Panc1 (cell line): ENCODE data around the gene COCH. TPM values are rescaled to one million over a fixed set of nuclear protein-coding genes. Genes with fewer than 3 reads are reported as not detected.

Source experiments
- ATAC-seq: fragments of 200-7000 bp; cut with Tn5 transposase; 2 replicates; pipeline ENCODE4 v1.9.1; 2020; ENCODE audit warnings: mild to moderate bottlenecking, moderate library complexity
- BruUV-seq: library from RNA; stranded (reverse); fragments of 400-500 nt; replicated peaks from 2 replicates; lab custom pipeline; 2021; lab: Mats Ljungman, UMichigan
- CTCF ChIA-PET: fragments of 300-600 bp; sonication (Branson Sonifier 250); formaldehyde crosslinking; loops from one replicate; lab custom pipeline; 2022; ENCODE audit warnings: antibody characterized with exemption; lab: Charles Lee
- POLR2A ChIA-PET: fragments of 300-600 bp; sonication (Branson Sonifier 250); formaldehyde crosslinking; loops from one replicate; lab custom pipeline; 2022; ENCODE audit warnings: antibody characterized with exemption; lab: Charles Lee
- DNase-seq: peaks from one replicate; pipeline ENCODE4 v3.0.0-alpha.2; 2010; ENCODE audit warnings: low read depth, low spot score
- H3K27ac ChIP-seq: 2 replicates; pipeline ENCODE4 v1.5.1; 2011; ENCODE audit warnings: mild to moderate bottlenecking, low read length, inconsistent platforms
- H3K27me3 ChIP-seq: fragments of 200-500 bp; sonication (Bioruptor generic); 2 replicates; pipeline ENCODE4 v1.6.0; 2014; ENCODE audit warnings: low read length, inconsistent platforms; ENCODE audit not compliant: control insufficient read depth, insufficient read depth
- H3K36me3 ChIP-seq: fragments of 200-500 bp; sonication (Bioruptor generic); 2 replicates; pipeline ENCODE4 v1.5.1; 2014; ENCODE audit warnings: inconsistent platforms, mild to moderate bottlenecking, low read length, moderate library complexity; ENCODE audit not compliant: control insufficient read depth, insufficient read depth
- H3K4me1 ChIP-seq: 2 replicates; pipeline ENCODE4 v1.5.1; 2011; ENCODE audit warnings: inconsistent platforms, mild to moderate bottlenecking, low read length, moderate library complexity; ENCODE audit not compliant: control insufficient read depth, insufficient read depth
- H3K4me3 ChIP-seq, 2 experiments: 2 replicates each; pipeline ENCODE4 v1.5.1; 2011 to 2012; ENCODE audit warnings: low read depth in 2 of 2, low read length in 2 of 2, mild to moderate bottlenecking in 2 of 2, inconsistent platforms in 1 of 2, moderate library complexity in 1 of 2
- H3K9me3 ChIP-seq: fragments of 200-500 bp; sonication (Bioruptor generic); 2 replicates; pipeline ENCODE4 v1.5.1; 2014; ENCODE audit warnings: low read depth, mild to moderate bottlenecking, inconsistent platforms, low read length, moderate library complexity; ENCODE audit not compliant: control insufficient read depth, insufficient read depth
- POLR2AphosphoS5 ChIP-seq: IDR thresholded peaks from 2 replicates; pipeline ENCODE4 v1.6.1; 2012; ENCODE audit warnings: mild to moderate bottlenecking, low read depth, low read length, moderate library complexity
- SIN3A ChIP-seq: IDR thresholded peaks from 2 replicates; pipeline ENCODE4 v1.6.1; 2012; ENCODE audit warnings: low read depth, mild to moderate bottlenecking, low read length, moderate library complexity, borderline replicate concordance; ENCODE audit not compliant: insufficient read depth
- TCF7L2 ChIP-seq: IDR thresholded peaks from 2 replicates; pipeline ENCODE4 v1.6.1; 2011; ENCODE audit warnings: mild to moderate bottlenecking, low read depth, low read length, inconsistent platforms
- in situ Hi-C: cut with HindIII; loops from 2 replicates; pipeline ENCODE4 v1.10.0; 2016; ENCODE audit warnings: low sequenced_read_pairs, low pct_unique_long_range_greater_than_20kb
- intact Hi-C: fragments of 100-400 bp; cut with micrococcal nuclease; formaldehyde crosslinking; loops from one replicate; pipeline ENCODE4 v1.10.0; 2022; ENCODE audit not compliant: unreplicated experiment
- total RNA-seq: library from RNA; stranded (reverse); gene quantifications from one replicate; pipeline ENCODE4 v1.2.1, GENCODE V29; 2021; ENCODE audit not compliant: unreplicated experiment
- TF ChIP-seq, protein P1 (sequence below): fragments of 450-650 bp; IDR thresholded peaks from 2 replicates; pipeline ENCODE4 v1.5.1; 2017; ENCODE audit warnings: mild to moderate bottlenecking
- TF ChIP-seq, protein P2 (sequence below), 2 experiments: IDR thresholded peaks; 2 replicates each; pipeline ENCODE4 v1.6.1; 2011 to 2012; ENCODE audit warnings: low read depth in 2 of 2, control low read depth in 1 of 2, low read length in 1 of 2, mild to moderate bottlenecking in 1 of 2, moderate library complexity in 1 of 2; ENCODE audit not compliant: insufficient read depth in 1 of 2

Gene COCH
- total RNA-seq, 1 experiment from 2014 or later = 1.3 TPM

GRCh38 chr14:30883508-30884294 is 9.3 kb downstream of the COCH start:
- H3K4me3 ChIP-seq = no peak overlapping the region
- no peaks in the 10 kb centered on the region for H3K27me3 ChIP-seq
- no peak overlapping the region for H3K27ac ChIP-seq
- ATAC-seq = no peak
- in situ Hi-C loops = no loop called here
- no peaks in the 10 kb centered on the region for H3K36me3 ChIP-seq
- TF ChIP-seq TCF7L2 (no peak), POLR2AphosphoS5 (no peak), SIN3A (no peak)
- TF ChIP-seq, protein P1, sequence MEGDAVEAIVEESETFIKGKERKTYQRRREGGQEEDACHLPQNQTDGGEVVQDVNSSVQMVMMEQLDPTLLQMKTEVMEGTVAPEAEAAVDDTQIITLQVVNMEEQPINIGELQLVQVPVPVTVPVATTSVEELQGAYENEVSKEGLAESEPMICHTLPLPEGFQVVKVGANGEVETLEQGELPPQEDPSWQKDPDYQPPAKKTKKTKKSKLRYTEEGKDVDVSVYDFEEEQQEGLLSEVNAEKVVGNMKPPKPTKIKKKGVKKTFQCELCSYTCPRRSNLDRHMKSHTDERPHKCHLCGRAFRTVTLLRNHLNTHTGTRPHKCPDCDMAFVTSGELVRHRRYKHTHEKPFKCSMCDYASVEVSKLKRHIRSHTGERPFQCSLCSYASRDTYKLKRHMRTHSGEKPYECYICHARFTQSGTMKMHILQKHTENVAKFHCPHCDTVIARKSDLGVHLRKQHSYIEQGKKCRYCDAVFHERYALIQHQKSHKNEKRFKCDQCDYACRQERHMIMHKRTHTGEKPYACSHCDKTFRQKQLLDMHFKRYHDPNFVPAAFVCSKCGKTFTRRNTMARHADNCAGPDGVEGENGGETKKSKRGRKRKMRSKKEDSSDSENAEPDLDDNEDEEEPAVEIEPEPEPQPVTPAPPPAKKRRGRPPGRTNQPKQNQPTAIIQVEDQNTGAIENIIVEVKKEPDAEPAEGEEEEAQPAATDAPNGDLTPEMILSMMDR = no peak
- TF ChIP-seq, protein P2, sequence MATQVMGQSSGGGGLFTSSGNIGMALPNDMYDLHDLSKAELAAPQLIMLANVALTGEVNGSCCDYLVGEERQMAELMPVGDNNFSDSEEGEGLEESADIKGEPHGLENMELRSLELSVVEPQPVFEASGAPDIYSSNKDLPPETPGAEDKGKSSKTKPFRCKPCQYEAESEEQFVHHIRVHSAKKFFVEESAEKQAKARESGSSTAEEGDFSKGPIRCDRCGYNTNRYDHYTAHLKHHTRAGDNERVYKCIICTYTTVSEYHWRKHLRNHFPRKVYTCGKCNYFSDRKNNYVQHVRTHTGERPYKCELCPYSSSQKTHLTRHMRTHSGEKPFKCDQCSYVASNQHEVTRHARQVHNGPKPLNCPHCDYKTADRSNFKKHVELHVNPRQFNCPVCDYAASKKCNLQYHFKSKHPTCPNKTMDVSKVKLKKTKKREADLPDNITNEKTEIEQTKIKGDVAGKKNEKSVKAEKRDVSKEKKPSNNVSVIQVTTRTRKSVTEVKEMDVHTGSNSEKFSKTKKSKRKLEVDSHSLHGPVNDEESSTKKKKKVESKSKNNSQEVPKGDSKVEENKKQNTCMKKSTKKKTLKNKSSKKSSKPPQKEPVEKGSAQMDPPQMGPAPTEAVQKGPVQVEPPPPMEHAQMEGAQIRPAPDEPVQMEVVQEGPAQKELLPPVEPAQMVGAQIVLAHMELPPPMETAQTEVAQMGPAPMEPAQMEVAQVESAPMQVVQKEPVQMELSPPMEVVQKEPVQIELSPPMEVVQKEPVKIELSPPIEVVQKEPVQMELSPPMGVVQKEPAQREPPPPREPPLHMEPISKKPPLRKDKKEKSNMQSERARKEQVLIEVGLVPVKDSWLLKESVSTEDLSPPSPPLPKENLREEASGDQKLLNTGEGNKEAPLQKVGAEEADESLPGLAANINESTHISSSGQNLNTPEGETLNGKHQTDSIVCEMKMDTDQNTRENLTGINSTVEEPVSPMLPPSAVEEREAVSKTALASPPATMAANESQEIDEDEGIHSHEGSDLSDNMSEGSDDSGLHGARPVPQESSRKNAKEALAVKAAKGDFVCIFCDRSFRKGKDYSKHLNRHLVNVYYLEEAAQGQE (IDR thresholded peaks at IDR 0.05; ENCODE audit: insufficient read depth in 1 of 2, low read depth in 2 of 2, low read length in 1 of 2) = no peak
- intact Hi-C loops = no loop called here
- DNase-seq = no peak
- ChIA-PET POLR2A (interaction anchor here (0.5 to 0.6 kb wide), 2 partner anchors 9 to 19 kb away, joined by 5 to 18 read pairs; no protein-coding TSS in a partner anchor), CTCF (no interaction called here)
- H3K4me1 ChIP-seq = no peaks in the 10 kb centered on the region
- no TSS peak for BruUV-seq
- H3K9me3 ChIP-seq = no peaks in the 10 kb centered on the region

DNA sequence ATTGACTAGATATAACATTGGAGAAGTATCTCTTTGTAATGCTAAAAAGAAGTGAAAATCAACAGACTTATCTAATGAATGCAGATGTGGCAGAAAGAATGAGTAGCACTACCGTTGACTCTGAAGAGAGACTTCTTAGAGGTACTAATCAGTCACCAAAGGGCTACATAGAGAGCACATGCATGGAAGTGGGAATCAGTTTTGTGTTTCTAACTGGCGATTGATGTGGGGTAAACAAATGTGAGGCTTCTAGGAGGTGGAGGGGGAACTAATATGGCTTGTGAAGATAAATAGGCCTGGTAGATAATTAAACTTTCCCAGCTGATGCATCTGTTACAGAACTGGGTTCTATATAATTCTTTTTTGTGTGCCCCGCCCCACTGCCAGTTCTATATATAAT is 10.5 kb downstream of the COCH start:
- no peak overlapping the region for H3K4me3 ChIP-seq
- H3K27ac ChIP-seq = no peak overlapping the region
- ATAC-seq = no peak
- no peak for DNase-seq
- H3K27me3 ChIP-seq = no peaks in the 10 kb centered on the region
- H3K9me3 ChIP-seq = no peaks in the 10 kb centered on the region
- ChIA-PET POLR2A (no interaction called here), CTCF (no interaction called here)
- TF ChIP-seq TCF7L2 (no peak), POLR2AphosphoS5 (no peak), SIN3A (no peak)
- TF ChIP-seq, protein P1 = no peak
- TF ChIP-seq, protein P2 (IDR thresholded peaks at IDR 0.05; ENCODE audit: insufficient read depth in 1 of 2, low read depth in 2 of 2, low read length in 1 of 2) = no peak
- in situ Hi-C loops = no loop called here
- BruUV-seq = no TSS peak
- H3K4me1 ChIP-seq = no peaks in the 10 kb centered on the region
- intact Hi-C loops = no loop called here
- peaks cover 3% of the 10 kb centered on the region; the same call in 1 of the 2 replicates for H3K36me3 ChIP-seq
